ENCODE data around the gene EGFR.

DNA sequence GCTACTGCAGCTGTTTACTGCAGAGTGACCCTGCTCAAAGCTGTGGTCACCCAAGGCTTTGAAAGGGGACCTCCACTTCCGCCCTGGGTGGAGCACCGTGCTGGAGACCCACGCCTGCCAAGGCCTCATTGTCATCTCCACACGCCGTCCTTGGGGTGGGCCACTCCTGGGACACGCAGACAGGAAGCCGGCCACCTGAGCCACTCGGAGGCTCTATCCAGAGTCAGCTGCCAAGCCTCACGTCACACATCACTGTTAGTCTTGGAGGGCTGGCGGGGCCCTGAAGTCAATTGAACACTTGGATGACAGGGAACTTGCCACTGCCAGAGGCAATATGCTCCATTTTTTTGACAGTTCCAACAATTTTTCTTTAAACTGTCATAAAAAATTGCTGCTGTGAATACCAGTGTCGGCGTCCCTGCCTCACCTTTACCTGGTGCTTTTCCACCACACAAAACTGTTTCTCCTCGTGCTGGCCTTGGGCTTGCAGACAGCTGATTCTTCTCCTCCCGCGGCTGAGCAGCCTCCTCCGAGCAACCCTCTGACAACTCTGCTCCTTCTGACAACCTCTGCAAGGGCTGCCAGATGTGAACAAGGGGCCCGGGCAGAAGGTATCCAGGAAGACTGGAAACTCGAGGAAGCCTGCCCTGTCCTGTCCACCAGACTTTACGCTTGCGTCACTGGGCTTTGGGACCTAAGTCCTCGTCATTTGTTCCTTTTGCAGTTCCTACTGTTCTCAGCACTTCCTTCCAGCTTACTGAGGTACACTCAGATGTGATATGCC is 81.9 kb downstream of the EGFR start:
- TF ChIP-seq, protein P1, sequence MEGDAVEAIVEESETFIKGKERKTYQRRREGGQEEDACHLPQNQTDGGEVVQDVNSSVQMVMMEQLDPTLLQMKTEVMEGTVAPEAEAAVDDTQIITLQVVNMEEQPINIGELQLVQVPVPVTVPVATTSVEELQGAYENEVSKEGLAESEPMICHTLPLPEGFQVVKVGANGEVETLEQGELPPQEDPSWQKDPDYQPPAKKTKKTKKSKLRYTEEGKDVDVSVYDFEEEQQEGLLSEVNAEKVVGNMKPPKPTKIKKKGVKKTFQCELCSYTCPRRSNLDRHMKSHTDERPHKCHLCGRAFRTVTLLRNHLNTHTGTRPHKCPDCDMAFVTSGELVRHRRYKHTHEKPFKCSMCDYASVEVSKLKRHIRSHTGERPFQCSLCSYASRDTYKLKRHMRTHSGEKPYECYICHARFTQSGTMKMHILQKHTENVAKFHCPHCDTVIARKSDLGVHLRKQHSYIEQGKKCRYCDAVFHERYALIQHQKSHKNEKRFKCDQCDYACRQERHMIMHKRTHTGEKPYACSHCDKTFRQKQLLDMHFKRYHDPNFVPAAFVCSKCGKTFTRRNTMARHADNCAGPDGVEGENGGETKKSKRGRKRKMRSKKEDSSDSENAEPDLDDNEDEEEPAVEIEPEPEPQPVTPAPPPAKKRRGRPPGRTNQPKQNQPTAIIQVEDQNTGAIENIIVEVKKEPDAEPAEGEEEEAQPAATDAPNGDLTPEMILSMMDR (conservative IDR thresholded peaks at IDR 0.05; ENCODE audit: low read depth, low read length), result no peak
- no peak for TF ChIP-seq EZH2phosphoT487 (IDR thresholded peaks at IDR 0.05; ENCODE audit: borderline replicate concordance, low read length)
